Parathyroid adenoma (tissue), 2 donors: ENCODE results near the gene NHS.

ENCODE experiments used
- H2AFZ ChIP-seq: fragments of 300-600 bp; sonication (generic); one replicate; pipeline ENCODE4 v1.7.0; 2017; ENCODE audit warnings: antibody characterized with exemption, mild to moderate bottlenecking
- H3K27ac ChIP-seq: fragments of 300-600 bp; sonication (generic); one replicate; pipeline ENCODE4 v1.7.0; 2017
- H3K27me3 ChIP-seq: fragments of 300-600 bp; sonication (generic); one replicate; pipeline ENCODE4 v1.7.0; 2017; ENCODE audit warnings: low read length; ENCODE audit not compliant: control insufficient read depth, insufficient read depth
- H3K36me3 ChIP-seq: fragments of 300-600 bp; sonication (generic); one replicate; pipeline ENCODE4 v1.7.0; 2017; ENCODE audit warnings: low read length; ENCODE audit not compliant: control insufficient read depth, insufficient read depth
- H3K4me1 ChIP-seq: fragments of 300-600 bp; sonication (generic); one replicate; pipeline ENCODE4 v1.7.0; 2017; ENCODE audit warnings: control low read depth
- H3K4me2 ChIP-seq: fragments of 300-600 bp; sonication (generic); one replicate; pipeline ENCODE4 v1.7.0; 2017; ENCODE audit warnings: low read length
- H3K4me3 ChIP-seq: fragments of 300-600 bp; sonication (generic); one replicate; pipeline ENCODE4 v1.7.0; 2017; ENCODE audit warnings: low read depth, low read length
- H3K79me2 ChIP-seq: fragments of 300-600 bp; sonication (generic); one replicate; pipeline ENCODE4 v1.7.0; 2017; ENCODE audit warnings: control low read depth
- H3K9ac ChIP-seq: fragments of 300-600 bp; sonication (generic); one replicate; pipeline ENCODE4 v1.7.0; 2017; ENCODE audit warnings: mild to moderate bottlenecking
- H3K9me3 ChIP-seq: fragments of 300-600 bp; sonication (generic); one replicate; pipeline ENCODE4 v1.7.0; 2017; ENCODE audit warnings: low read length; ENCODE audit not compliant: control insufficient read depth
- TF ChIP-seq, protein P1 (sequence below): fragments of 300-600 bp; sonication (generic); IDR thresholded peaks from one replicate; pipeline ENCODE4 v1.7.0; 2017; ENCODE audit warnings: antibody characterized with exemption, mild to moderate bottlenecking
- donor health status: primary hyperparathyroidism.

Gene NHS

DNA sequence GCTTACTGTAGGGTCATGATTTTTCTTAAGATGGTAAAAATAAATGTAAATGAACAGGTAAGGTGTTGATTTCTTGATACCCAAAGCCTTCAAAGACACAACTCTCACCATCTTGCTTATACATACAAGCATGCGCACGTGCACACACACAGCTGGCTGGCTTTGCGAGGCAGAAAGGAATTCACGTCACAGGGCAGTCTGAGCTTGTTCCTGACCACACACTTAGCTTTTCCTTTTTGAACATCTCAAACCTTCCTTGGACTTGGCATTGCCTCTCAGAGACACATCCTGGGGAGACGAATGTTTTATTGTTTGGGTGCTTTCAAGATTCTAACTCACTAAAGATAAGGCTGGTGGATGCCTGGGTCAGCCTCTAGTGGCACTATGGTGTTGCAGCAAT, 175.0 kb downstream of the NHS start:
- H3K79me2 ChIP-seq = no peaks in the 10 kb centered on the region
- H3K9me3 ChIP-seq = no peaks in the 10 kb centered on the region
- H3K27ac ChIP-seq = no peak overlapping the region
- TF ChIP-seq, protein P1, sequence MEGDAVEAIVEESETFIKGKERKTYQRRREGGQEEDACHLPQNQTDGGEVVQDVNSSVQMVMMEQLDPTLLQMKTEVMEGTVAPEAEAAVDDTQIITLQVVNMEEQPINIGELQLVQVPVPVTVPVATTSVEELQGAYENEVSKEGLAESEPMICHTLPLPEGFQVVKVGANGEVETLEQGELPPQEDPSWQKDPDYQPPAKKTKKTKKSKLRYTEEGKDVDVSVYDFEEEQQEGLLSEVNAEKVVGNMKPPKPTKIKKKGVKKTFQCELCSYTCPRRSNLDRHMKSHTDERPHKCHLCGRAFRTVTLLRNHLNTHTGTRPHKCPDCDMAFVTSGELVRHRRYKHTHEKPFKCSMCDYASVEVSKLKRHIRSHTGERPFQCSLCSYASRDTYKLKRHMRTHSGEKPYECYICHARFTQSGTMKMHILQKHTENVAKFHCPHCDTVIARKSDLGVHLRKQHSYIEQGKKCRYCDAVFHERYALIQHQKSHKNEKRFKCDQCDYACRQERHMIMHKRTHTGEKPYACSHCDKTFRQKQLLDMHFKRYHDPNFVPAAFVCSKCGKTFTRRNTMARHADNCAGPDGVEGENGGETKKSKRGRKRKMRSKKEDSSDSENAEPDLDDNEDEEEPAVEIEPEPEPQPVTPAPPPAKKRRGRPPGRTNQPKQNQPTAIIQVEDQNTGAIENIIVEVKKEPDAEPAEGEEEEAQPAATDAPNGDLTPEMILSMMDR = no peak
- H3K4me3 ChIP-seq = no peak overlapping the region
- no peak overlapping the region for H2AFZ ChIP-seq
- no peaks in the 10 kb centered on the region for H3K27me3 ChIP-seq
- H3K4me2 ChIP-seq = no peak overlapping the region
- no peaks in the 10 kb centered on the region for H3K36me3 ChIP-seq
- peaks cover 6% of the 10 kb centered on the region for H3K4me1 ChIP-seq
- H3K9ac ChIP-seq = no peak overlapping the region

DNA sequence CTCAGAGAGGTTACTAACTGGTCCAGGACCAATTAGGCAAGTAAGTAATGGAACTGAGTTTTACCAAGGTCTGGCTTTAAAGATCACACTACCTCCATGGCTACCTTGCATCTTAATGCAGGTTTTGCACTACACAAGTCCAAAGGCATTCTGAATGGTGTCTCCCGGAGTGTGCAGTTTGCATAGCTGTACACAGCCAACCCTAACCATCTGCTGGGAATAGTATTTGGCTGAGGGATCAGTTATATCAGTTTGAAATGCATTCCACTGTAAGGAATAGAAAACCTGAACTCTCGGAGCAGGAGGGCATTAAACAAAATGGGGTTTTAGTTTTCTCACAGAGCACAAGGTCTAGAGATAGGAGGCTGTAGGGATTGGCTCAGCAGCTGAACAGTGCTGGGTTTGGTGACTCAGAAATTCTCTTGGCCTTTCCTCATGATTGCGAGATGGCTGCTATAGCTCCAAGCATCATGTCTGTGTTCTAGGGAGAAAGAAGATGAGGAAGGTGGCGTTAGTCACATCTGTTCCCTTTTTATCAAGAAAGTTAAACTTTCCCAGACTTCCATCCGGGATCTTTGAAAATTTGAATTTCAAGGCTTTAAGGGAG, 177.1 kb downstream of the NHS start:
- Histone ChIP-seq H3K9me3 (no peaks in the 10 kb centered on the region), H3K4me2 (no peak overlapping the region), H3K27ac (no peak overlapping the region), H3K4me3 (no peak overlapping the region), H3K36me3 (no peaks in the 10 kb centered on the region), H3K4me1 (peaks cover 3% of the 10 kb centered on the region), H2AFZ (no peak overlapping the region), H3K79me2 (no peaks in the 10 kb centered on the region), H3K27me3 (no peaks in the 10 kb centered on the region), H3K9ac (no peak overlapping the region)
- TF ChIP-seq, protein P1 = no peak

DNA sequence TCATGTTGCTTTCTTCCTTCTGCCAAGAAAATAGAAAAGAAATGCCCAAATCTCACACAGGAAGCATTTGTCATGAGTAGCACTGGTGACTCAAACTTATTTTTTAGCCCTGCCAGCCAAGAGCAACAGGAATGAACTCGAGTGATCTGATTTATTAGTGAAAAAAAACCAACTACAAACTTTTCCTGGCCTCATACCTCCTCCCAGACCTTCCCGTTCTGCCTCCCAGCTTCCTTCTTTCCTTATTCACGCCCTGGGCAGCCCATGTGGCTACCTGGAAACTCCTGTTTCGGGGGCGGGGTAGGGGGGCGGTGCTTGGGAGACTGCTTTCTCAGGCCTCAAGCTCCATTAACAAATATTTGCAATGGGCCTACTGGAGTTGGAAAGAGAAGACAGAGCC, 178.5 kb downstream of the NHS start:
- H3K27ac ChIP-seq = no peak overlapping the region

DNA sequence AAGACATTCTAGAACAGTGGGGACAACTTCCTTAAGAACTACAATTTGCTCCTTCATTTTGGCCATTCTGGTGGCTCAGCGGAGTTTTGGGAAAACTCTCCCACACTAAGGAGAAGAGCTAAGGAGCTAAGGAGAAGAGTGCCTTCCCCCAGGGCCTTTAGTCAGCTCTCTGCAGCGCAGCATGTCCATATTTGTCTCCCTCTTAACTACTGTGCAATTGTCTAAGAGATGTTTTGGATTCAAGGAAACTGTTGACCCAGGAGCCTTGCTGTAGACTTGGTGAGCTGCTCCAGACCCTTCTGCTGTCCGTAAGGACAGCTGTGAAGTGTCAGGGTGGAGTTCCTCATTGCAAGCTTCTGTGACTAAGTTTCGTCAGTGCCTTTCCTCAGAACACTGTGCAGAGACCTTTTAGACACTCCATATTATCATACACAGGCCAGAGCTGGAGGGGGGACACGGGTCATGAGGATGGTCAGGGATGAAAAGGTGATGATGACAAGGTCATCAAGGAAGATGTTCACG, 179.0 kb downstream of the NHS start:
- TF ChIP-seq, protein P1 = no peak
- Histone ChIP-seq H3K9ac (no peak overlapping the region), H3K36me3 (no peaks in the 10 kb centered on the region), H3K4me3 (no peak overlapping the region), H3K27me3 (no peaks in the 10 kb centered on the region), H3K27ac (no peak overlapping the region), H3K9me3 (no peaks in the 10 kb centered on the region), H3K79me2 (no peaks in the 10 kb centered on the region), H3K4me2 (no peak overlapping the region), H3K4me1 (no peaks in the 10 kb centered on the region), H2AFZ (no peak overlapping the region)

More for the DNA sequence above, 178.5 kb downstream of the NHS start:
- no peaks in the 10 kb centered on the region for H3K4me1 ChIP-seq
- no peak overlapping the region for H3K4me3 ChIP-seq
- no peaks in the 10 kb centered on the region for H3K27me3 ChIP-seq
- no peak overlapping the region for H2AFZ ChIP-seq
- H3K79me2 ChIP-seq = no peaks in the 10 kb centered on the region
- H3K9me3 ChIP-seq = no peaks in the 10 kb centered on the region
- H3K36me3 ChIP-seq = no peaks in the 10 kb centered on the region
- TF ChIP-seq, protein P1 = no peak
- H3K4me2 ChIP-seq = no peak overlapping the region
- no peak overlapping the region for H3K9ac ChIP-seq

DNA sequence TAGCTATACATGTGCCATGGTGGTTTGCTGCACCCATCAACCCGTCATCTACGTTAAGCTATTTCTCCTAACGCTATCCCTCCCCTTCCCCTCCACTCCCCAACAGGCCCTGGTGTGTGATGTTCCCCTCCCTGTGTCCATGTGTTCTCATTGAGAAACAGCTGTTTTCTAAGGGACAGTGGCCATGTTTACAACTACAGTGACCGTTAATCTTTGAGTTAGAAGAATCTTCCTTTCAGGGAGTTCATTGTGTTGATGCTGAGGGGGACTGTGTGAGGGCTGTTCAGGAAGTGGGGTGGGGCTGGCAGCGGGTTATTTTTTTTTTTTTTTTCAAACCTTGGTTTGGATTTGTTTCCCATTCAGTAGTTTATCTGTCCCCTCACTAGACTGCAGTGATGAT, 179.9 kb downstream of the NHS start:
- Histone ChIP-seq H3K9me3 (no peaks in the 10 kb centered on the region), H3K27ac (no peak overlapping the region), H3K4me3 (no peak overlapping the region), H3K79me2 (no peaks in the 10 kb centered on the region), H3K36me3 (no peaks in the 10 kb centered on the region), H3K27me3 (no peaks in the 10 kb centered on the region), H3K4me2 (no peak overlapping the region), H2AFZ (no peak overlapping the region), H3K9ac (no peak overlapping the region), H3K4me1 (no peaks in the 10 kb centered on the region)
- TF ChIP-seq, protein P1 = no peak
